G401 (cell line): ENCODE measurements around the gene PIK3IP1. TPM values are rescaled to one million over a fixed set of nuclear protein-coding genes. Genes with fewer than 3 reads are reported as not detected.
"Not testable (repeated sequence)": the region's sequence is repeated elsewhere in the genome, so short reads cannot be mapped to it uniquely, and the experiment has no call there.

ENCODE experiments used
- DNase-seq: peaks from one replicate; pipeline ENCODE4 v3.0.0-alpha.2; 2015; ENCODE audit warnings: low spot score
- in situ Hi-C: cut with HindIII; loops from 2 replicates; pipeline ENCODE4 v1.10.0; 2016; ENCODE audit warnings: low sequenced_read_pairs, mixed read lengths
- total RNA-seq: library from RNA; depleted of rRNA; stranded (reverse); fragments of >200 nt; shearing (Covaris generic); gene quantifications from 2 replicates; pipeline ENCODE4 v1.2.3, GENCODE V29; 2014; rRNA removed

Gene PIK3IP1
- total RNA-seq, 1 experiment from 2014 or later, result 9.3 TPM

- in situ Hi-C loops, result no loop called here
- DNase-seq, result no peak
These were observed 52.4 kb downstream of the PIK3IP1 start for GRCh38 chr22:31239771-31240370.

DNA sequence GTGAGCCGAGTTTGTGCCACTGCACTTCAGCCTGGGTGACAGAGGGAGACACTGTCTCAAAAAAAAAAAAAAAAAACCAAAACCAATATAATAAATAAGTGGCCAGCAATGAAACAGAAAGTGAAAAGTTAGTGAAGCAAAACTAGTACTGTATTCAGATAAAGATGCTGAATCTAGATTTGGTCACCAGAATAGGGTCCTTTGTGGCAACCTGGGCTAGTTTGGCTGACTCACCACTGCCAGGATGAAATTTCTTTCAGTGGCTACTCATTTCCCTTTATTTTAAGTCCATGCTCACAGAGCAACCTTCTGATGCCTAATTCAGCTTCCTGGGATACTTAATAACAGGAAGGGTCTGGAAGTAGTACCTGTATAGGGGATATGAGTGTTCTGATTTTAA is 54.2 kb downstream of the PIK3IP1 start:
- in situ Hi-C loops, result no loop called here
- DNase-seq, result no peak

DNA sequence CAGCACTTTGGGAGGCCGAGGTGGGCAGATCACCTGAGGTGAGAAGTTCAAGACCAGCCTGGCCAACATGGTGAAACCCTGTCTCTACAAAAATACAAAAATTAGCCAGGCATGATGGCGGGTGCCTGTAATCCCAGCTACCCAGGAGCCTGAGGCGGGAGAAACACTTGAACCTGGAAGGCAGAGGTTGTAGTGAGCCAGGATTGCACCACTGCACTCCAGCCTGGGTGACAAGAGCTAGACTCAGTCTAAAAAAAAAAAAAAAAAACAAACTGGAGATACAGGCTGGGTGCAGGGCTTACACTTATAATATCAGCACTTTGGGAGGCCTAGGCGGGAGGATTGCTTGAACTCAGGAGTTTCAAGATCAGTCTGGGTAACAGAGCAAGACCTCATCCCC is 56.2 kb downstream of the PIK3IP1 start:
- DNase-seq, in situ Hi-C loops: not testable (repeated sequence)

DNA sequence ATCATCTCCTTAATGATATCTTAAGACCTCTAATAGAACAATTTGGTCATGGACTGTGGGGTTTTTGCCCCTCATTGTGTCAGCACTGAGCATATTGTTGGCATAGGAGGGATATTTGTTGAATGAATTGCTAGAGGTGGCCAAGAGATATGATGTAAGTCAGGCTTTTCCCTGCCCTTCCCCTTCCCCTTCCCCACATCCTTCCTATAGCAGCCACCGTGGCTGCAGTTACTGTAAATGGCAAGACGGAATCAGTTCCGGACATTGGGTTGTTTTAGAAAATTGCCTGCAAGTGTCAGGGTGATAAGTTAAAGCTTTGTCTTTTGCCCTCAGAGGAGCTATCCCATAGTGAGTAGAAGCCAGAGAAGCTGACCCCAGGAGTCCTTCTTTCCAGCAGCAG is 57.2 kb downstream of the PIK3IP1 start:
- in situ Hi-C loops, result no loop called here
- no peak for DNase-seq

DNA sequence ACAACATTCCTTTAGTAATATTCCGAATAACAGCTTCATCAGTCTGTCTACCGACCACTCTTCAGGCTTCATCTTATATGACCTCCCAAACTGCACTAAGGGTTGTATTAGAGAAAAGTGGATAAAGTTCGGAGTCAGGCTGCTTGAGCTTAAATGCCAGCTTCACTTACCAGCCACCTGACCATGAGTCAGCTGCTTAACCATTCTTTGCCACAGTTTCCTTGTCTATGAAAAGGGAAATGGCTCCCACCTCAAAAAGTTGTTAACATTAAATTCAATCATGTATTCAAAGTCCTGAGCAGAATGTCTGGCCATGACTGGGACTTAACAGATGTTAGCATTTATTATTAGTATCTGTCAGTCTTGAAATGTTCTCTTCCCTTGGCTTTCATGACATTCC is 59.3 kb downstream of the PIK3IP1 start:
- no peak for DNase-seq
- in situ Hi-C loops, result no loop called here

Other genes with a start within 250 kb of the PIK3IP1 start
- 27.9 and 38.9 TPM in 2 replicates for gene SMTN, start 211.2 kb downstream of the PIK3IP1 start, total RNA-seq
- gene SELENOM, start 184.9 kb downstream of the PIK3IP1 start, total RNA-seq, result 55.1 and 115 TPM in 2 replicates
- 0.74 and 3.0 TPM in 2 replicates for gene INPP5J, start 169.5 kb downstream of the PIK3IP1 start, total RNA-seq
- gene PLA2G3, start 152.0 kb downstream of the PIK3IP1 start, total RNA-seq, result 4.4 and 4.9 TPM in 2 replicates
- 45.7 and 54.8 TPM in 2 replicates for gene RNF185, start 132.3 kb downstream of the PIK3IP1 start, total RNA-seq
- 49.9 and 58.0 TPM in 2 replicates for gene LIMK2, start 80.2 kb downstream of the PIK3IP1 start, total RNA-seq
- gene PATZ1, start 53.9 kb upstream of the PIK3IP1 start, total RNA-seq, result 30.2 and 30.8 TPM in 2 replicates
- gene DRG1, start 107.1 kb upstream of the PIK3IP1 start, total RNA-seq, result 31.8 and 69.1 TPM in 2 replicates
- gene EIF4ENIF1, start 197.4 kb upstream of the PIK3IP1 start, total RNA-seq, result 10.2 and 16.8 TPM in 2 replicates
- 17.0 and 43.8 TPM in 2 replicates for gene SFI1, start 204.0 kb upstream of the PIK3IP1 start, total RNA-seq